GM20000 (cell line): ENCODE results near the gene U2AF2.

Experiments
- DNase-seq: peaks from one replicate; pipeline ENCODE4 v3.0.0; 2012; ENCODE audit warnings: low spot score
- TF ChIP-seq, protein P1 (sequence below): IDR thresholded peaks from 2 replicates; pipeline ENCODE4 v1.5.1; 2012; ENCODE audit warnings: mild to moderate bottlenecking, control low read depth; ENCODE audit errors: extremely low read depth, missing control alignments

Gene U2AF2

DNA sequence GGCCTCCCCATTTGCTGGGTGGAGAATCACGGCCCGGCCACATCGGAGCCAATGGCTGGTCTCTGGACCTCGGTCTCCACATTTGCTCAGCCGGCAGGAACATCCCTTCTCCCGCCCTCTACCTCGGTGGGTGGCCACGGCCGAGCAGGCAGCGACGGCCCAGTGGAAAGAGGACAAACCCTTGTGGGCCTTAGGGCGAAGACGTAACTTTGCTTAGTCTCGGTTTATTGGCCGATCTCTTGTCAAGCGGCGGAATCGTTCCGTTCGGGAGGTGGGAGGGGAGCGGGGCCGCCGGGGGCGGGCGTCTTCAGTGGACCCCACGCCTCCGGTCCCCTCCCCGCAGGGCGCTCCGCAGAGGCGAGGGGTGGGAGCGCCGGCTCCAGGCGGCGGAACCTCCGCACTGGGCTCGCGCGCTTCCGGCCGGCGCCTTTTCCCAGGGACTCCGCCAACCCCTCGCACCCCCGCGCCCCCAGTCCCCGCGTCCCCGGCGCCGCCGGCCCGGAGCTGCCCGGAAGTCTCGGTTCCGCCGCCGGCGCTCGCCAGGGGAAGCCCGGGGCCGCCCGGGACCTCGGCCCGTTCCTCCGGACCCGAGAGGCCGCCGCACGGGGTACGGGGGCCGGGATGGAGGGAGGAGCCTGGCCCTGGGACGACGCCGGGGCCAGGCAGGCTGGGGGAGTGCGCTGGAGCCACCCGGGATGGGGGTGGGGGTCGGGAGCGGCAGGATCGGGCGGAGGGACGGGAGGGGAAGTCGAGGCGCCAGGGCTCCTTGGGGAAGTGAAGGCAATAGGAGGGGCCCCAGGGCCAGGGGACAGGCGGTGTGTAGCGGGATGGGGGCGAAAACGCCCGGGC lies 14.0 kb upstream of the U2AF2 start, which contains the start of gene ZNF580:
Gene ZNF580, plus strand, starts transcription at position 426 of the 849 bp plus-strand sequence. CDS start 1,507 bp downstream, outside the sequence.
- TF ChIP-seq, protein P1, sequence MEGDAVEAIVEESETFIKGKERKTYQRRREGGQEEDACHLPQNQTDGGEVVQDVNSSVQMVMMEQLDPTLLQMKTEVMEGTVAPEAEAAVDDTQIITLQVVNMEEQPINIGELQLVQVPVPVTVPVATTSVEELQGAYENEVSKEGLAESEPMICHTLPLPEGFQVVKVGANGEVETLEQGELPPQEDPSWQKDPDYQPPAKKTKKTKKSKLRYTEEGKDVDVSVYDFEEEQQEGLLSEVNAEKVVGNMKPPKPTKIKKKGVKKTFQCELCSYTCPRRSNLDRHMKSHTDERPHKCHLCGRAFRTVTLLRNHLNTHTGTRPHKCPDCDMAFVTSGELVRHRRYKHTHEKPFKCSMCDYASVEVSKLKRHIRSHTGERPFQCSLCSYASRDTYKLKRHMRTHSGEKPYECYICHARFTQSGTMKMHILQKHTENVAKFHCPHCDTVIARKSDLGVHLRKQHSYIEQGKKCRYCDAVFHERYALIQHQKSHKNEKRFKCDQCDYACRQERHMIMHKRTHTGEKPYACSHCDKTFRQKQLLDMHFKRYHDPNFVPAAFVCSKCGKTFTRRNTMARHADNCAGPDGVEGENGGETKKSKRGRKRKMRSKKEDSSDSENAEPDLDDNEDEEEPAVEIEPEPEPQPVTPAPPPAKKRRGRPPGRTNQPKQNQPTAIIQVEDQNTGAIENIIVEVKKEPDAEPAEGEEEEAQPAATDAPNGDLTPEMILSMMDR, result no peak
- DNase-seq, result peak; percentile 81

GRCh38 chr19:55641426-55642152 lies 13.2 kb upstream of the U2AF2 start:
- TF ChIP-seq, protein P1, result no peak
- peak; percentile 62 for DNase-seq

DNA sequence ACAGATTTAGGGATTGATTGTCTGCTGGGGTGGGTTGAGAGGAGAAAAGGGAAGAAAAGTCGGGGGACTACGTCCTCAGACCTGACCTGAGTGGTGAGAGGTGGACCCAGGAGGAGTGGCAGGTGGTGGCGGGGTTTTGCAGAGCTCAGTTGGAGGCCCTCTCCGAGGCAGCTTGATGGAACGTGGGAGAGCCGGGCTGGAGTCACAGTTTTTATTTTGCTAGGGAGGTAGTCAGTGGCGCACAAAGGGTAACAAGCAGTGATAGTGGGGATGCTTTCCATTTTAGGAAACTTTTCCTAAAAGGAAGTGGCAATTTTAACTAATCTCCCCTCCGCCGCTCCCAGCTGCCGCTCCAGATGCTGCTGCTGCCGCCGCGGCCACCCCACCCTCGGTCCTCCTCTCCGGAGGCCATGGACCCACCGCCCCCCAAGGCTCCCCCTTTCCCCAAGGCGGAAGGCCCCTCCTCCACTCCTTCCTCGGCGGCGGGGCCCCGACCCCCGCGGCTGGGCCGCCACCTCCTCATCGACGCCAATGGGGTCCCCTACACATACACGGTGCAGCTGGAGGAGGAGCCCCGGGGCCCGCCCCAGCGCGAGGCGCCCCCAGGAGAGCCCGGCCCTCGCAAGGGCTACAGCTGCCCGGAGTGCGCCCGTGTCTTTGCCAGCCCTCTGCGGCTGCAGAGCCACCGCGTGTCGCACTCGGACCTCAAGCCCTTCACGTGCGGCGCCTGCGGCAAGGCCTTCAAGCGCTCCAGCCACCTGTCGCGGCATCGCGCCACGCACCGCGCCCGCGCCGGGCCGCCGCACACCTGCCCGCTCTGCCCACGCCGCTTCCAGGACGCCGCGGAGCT lies 12.5 kb upstream of the U2AF2 start:
- DNase-seq, result no peak
- TF ChIP-seq, protein P1, result no peak

DNA sequence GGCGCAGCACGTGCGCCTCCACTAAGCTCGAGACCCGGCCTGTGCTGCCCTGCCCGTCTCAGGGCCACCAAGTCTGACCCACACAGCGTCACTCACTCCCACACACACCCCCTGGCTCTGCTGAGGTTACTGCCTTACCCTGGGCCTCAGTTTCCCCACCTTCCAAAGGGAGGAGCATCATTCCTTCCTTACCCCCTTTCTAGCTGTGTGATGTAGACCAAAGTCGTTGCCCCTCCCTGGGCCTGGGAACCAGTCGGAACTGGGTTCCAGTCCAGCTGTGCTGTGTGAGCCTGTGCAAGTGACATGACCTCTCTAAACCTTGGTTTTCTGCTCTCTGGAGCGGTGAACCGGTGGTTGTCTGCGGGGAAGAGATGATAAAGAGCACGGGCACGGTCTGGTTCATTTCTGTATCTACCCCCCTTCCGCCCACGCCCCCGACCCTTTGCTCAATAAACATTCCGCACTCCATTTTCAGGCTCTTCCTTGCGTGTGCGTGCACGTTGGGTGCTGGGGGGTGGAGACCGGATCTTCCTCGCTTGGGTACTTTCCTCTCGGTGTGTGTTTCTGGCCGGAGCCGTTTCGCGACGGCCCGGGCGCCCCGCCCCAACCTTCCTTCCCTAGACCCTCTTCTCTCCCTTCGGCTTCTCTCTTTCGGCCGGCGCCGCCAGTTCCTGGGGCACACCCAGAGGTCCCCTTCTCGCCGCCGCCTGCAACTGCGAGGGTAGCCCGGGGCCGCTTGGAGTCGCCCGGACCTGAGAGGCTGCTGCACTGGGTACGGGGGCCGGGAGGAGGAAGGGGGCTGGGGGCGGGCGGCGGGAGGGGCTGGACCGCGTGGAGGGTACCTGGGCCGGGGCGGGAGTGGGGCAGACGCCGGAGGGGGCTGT lies 11.6 kb upstream of the U2AF2 start, which contains the start of gene ZNF581:
Gene ZNF581, plus strand, starts transcription at position 647 of the 884 bp plus-strand sequence. CDS start 923 bp downstream, outside the sequence.
- peak; percentile 90 for DNase-seq

DNA sequence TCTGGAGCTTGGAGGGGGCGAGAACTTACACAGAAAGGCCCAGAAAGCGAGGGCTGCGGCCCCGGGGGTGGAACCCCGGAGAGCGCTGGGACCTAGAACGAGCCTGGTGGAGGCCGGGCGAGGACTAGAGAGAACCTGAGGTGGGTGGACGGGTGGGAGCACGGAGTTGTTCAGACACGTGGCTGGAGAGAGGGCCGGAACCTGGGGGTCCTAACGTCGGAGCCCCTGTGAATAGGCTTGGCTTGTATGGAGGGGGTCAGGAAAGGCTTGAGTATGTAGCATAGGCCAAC lies 11.0 kb upstream of the U2AF2 start:
- no peak for DNase-seq
- TF ChIP-seq, protein P1, result no peak

More for the DNA sequence above, 11.6 kb upstream of the U2AF2 start, which contains the start of gene ZNF581:
- TF ChIP-seq, protein P1, result no peak

DNA sequence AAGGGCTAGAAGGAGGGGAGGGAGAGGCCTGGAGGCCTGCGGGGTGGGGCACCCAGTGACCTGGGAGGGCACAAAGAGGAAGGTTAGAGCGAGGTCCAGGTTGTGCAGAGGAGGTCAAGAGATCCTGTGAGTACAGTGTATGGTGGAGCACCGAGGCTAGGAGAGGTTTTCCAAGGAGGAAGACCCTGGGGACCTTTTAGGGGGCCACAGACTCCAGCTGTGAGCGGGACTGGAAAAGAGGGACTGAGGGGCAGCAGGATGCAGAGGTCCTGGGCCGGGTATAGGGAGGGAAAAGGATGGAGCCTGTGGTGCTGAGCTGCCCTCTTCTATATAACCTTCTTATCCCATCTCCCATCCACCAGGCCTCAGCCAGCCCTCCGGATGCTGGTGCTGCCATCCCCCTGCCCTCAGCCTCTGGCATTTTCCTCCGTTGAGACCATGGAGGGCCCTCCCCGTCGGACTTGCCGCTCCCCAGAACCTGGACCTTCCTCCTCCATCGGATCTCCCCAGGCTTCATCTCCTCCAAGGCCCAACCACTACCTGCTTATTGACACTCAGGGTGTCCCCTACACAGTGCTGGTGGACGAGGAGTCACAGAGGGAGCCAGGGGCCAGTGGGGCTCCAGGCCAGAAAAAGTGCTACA lies 10.5 kb upstream of the U2AF2 start:
- no peak for DNase-seq
- TF ChIP-seq, protein P1, result no peak
